GM18511 (cell line): ENCODE measurements around the gene UAP1L1.
"Not testable (repeated sequence)": the region's sequence is repeated elsewhere in the genome, so short reads cannot be mapped to it uniquely, and the experiment has no call there.

Source experiments
- ATAC-seq: cut with Tn5 transposase; IDR thresholded peaks from one replicate; pipeline ENCODE4 v1.9.1; 2021; ENCODE audit warnings: mild to moderate bottlenecking, moderate library complexity; ENCODE audit not compliant: unreplicated experiment

UAP1L1 gene

DNA sequence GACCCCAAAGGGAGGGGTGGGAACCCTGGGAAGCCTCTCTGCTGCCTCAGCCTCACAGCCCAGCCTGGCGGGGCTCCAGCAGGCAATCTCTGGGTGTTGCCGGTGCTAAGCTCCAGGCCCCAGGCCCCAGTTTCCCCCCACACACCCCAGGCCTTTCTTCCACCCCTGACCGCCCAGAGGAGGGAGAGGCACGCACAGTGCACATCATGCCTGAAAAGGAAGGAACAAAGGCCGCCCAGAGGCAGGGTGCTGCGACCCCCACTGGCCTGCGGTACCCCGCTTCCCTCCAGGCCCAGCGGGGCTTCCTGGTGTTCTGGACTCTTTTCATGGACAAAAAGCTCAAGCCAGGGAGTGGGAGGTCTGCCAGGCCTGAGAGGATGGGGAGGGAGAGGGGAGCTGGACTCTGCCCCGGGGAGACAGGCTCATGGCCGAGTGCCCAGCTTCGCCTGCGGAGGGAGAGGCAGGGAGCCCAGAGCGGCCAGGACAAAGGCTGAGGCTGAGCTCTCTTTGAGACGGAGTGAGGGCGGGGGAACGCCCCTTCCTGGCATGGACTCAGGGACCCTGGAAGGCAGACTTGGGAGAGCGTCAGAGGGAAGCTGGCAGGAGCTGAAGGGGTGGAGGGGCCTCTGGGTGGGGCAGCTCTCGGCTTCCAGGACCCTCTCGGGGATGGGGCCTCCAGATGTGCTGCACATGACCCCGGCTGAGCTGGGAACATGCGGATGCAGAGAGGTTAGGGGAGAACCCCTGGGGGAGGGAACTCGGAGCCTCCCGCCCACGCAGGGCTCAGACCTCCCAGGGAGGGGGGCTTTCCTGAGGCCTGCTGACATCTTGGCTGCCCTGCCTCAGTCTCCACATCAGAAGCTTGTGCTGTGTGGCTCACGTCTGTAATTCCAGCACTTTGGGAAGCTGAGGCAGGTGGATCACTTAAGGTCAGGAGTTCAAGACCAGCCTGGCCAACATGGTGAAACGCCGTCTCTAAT is 21.6 kb upstream of the UAP1L1 start:
- ATAC-seq: no peak

DNA sequence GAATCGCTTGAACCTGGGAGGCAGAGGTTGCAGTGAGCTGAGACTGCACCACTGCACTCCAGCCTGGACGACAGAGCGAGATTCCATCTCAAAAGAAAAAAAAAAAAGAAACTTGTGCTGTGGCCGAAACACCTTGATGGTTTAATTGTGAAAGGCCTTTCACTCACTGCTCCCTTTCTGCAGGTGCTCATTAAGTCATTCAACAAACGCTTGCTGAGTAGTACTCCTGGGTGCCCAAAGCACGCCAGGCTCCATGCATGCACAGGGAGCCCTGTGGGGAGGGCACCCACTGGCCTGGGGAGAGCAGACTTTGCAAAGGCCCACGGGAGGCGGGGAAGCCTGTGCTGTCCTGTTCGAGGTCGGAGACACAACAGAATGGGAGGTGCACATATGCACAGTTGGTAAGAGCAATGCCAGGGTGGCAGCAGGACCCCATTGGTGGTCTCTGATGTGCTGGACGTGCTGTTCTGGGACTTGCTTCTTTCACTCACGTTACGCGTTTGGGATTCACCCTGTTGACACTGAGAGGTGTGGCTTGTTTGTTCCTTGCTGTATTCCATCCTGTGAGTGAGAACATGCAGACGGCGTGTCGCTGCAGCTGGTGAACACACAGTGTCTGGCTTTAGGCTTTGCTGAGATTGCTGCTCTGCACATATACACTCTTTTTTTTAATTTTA is 20.4 kb upstream of the UAP1L1 start:
- no peak for ATAC-seq

DNA sequence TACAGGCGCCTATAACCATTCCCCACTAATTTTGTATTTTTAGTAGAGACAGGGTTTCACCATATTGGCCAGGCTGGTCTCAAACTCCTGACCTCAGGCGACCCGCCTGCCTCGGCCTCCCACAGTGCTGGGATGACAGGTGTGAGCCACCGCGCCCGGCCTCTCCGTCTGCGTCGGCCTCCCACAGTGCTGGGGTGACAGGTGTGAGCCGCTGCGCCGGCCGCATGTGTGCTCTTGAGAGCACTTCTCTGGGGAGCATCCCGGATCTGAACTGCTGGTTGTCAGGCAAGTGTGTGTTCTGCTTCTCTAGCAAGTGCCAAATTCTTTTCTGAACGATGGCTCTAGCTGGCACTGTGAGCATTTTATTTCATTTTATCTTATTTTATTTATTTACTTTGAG is 19.8 kb upstream of the UAP1L1 start:
- ATAC-seq: no peak

DNA sequence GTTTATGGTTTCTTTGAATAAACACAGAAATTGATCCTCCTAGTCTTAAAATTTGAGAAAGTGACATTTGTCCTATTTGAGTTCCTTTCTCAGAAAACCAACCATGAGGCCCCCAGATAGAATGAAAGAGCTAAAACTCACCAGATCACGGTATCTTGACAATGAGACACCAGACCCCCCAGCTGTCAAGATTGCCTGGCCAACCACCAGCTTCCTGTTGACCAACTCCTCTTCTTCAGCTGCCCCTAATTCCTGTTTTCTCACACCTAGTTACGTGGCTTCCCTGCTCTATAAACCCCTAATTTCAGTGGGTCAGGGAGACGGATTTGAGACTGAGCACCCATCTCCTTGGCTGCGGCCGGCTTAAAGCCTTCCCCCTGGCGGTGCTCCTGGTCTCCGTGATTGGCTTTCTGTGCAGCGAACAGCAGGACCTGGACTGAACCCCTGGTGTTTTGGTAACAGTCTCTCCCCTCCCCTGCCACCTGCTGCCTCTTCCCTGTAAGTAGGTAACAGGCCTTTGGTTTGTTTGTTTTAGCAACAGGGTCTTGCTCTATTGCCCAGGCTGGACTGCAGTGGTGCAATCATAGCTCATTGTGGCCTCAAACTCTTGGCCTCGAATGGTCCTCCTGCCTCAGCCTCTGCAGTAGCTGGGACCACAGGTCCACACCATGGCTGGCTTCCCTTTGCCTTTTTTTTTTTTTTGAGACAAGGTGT is 18.6 kb upstream of the UAP1L1 start:
- ATAC-seq: no peak

DNA sequence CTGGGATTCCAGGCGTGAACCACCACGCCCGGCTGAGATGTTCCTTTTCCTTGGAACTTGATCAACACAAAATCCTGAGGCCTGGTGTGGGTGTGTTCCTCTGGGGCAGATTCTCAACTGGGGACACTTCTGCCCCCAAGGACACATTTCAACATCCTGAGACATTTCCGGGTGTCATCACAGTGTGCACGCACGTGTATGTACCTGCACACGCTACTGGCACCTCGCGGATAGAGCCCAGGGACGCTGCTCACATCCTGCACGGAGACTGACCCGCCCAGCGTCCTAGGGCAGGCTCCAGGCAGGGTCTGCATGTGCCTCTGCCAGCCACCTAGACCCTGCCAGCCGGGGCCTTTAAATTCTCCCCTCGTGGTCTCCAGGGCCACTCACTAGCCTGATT is 14.9 kb upstream of the UAP1L1 start:
- no peak for ATAC-seq

DNA sequence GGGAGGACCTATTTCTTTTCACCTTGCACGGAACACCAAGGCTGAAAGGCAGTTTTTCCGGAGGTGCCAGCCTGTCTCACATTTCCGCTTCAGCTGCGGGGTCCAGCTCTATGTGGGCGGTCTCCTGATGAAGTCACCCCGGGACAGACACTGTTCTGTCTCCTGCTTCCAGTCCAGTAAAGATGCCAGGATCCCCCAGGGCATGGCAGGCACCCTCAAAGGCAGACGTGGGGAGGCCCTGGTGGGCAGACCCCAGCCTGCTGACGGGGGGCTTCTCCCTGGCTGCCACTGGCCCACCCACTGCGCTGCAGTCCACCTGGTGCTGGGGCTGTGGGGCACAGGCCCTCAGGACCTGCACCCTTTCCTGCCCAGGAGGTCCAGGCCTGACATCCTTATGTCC is 14.5 kb upstream of the UAP1L1 start:
- ATAC-seq: not testable (repeated sequence)

DNA sequence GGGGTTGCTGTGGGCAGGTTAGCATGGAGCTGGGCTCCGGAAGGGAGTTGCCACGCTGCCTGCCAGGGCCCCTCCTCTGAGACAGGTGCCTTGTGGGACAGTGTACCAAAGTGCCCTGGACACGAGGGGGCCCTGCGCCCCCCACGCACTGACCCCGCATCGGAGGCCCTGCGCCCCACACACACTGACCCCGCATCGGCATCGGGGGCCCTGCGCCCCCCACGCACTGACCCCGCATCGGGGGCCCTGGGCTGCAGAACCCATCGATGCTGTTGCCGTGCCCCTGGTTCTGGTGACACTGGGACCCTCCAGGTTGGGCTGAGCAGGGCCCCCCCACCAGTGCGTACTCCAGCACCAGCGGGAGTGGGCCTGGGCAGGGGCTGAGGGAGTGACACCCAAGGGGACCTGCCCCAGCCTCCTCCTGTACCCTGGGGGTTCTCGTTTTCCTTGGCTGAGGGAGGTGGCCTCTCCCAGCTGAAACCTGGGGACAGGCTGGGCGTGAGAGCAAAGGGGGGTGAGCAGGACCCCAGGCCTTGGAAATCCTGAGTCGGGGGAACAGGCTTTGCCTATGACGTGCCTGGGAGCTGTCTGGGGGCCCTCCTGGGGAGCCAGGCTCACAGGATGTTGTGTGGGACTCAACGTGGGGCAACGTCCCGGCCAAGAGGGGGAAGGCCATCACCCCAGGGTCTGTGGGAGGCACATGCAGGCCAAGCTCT is 13.8 kb upstream of the UAP1L1 start:
- ATAC-seq: no peak

DNA sequence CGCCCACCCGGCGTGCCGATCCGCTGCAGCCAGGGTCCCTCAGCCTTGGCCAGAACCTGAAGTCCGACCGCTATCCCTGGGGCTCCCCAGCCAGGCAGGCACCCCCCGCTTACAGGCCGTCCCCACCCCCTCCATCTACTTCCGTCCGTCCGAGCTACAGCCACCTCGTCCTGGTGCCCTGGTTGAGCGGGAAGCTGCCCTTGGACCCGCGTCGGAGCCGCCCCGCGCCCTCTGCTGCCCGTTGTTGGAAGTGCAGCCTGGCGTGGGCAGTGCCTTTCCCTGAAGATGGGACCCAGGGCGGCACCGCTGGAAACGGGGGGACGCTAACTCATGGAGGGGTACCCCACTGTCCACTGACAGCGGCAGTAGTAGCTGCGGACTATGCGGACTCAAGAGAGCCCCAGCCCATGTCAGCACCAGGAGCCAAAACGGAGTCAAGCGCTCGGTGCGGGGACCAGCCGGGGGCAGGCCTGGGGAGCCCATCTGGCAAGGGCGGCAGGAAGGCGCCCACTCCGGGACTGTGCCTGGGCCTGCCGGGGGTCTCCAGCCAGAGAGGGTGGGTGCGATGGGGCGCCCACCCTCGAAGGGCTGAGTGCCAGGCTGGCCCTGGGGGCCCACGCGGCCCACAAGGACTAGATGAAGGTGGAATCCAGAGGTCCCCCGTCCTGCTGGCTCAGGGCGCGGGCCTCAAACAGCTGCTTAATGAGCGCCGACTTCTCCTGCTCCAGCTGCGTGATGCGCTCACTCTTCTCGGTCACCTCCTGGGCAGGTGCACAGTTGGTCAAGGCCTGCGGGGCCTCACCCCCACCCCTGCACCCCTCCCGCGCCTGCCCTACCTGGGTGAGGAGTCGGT is 13.1 kb upstream of the UAP1L1 start:
- no peak for ATAC-seq

DNA sequence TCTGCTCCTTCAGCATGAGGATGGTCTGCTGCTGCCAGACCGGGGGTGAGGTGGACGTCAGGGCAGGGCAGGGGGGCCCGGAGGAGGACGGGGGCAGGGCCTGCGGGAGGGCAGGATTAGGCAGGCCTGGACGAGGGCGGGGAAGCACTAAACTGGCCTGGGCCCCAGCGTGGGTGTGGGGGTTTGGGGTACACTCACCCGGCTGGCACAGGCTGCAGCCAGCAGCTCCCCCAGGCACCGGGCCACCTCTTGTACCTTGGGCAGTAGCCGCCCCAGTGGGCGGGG is 12.5 kb upstream of the UAP1L1 start:
- no peak for ATAC-seq

DNA sequence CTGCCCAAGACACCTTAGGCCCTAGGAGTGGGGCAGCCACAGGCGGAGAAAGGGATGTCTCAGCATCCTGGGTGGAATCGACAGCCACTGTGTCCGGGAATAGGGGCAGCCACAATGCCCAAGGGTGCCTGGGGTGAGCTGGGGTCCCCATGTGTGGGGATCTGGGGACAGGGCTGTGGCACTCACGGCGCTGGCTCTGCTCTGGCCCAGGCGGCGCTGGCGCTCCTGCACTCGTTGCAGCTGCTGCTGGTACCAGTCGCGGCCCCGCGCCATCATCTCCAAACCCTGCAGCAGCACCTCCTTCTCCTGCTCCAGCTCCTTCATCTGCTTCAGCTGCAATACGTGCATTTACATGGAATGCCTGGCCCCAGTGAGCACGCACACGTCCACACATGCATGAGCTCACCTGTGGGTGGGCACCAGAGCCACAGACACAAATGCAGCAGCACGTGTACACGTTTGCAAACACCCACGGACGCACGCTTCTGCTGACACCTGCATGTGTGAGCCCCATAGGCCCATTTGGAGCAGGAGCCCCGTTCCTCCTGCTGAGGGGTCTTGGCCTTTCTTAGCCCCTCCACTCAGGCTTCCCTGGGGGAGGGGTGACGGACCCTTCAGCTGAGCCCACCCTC is 11.9 kb upstream of the UAP1L1 start:
- no peak for ATAC-seq

DNA sequence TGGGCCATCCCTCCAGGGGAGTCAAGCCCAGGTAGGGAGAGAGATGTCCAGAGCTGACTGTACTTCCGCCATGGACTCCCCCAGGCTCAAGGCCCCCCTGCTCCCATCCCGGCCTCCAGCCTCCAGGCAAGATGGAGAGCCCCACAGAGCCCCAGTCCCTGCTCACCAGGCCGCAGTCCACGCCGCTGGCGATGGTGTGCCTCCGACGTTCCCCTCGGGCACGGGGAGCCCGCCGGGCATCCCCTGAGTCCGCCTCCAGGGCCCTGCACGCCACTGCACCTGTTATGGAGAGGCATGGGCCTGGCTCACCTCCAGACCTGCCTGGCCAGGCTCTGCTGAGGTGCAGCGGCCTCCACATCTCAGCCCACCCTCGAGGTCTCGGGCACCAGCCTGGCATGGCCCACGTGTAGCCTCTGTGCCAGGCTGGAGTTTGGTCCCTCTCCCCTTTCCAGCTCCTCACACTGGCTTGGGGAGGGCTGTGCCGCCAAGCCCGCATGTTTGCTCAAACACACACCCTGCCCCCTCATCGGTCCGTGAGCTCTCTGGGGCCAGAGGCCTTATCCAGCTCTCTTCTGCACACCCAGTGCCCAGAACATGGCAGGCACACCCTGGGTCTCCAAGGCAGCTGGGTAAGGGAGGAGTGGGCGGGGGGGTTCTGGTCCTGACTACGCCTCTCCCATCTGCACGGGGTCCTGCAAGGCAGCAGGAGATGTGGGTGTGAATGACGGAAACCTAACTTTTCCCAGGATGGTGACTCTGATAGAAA is 11.0 kb upstream of the UAP1L1 start:
- ATAC-seq: no peak

DNA sequence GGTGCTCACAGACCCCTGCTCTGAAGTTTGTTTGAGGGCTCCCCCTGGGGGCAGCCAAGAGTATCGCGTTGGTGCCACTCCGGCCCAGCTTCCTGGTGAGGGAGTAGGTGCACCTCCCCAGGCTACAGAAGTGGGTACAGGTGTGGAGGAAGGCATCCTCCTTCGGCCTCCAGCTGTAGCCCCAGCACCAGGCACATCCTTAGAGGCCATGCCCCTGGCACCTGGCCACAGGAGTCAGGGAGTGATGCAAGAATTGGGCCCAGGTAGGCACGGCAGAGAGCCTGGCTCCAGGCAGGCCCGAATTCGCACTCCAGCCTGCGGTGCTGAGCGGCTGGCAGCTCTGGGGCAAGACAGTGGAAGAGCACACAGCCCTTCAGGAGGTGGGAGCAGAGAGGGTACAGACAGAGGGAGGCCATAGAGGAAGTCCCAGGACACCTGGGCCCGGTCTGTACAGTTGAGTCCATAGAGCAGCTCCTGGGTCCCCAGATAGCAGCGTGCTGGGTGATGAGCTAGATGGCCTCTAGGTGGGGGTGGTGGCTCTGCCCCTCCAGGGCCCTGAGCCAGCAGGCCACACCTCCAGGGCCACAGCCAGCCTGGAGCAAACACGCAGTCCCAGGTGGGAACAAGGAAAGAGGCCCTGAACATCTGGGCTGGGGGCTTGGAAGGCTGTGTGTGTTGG is 9.3 kb upstream of the UAP1L1 start:
- peak; percentile 54 for ATAC-seq

DNA sequence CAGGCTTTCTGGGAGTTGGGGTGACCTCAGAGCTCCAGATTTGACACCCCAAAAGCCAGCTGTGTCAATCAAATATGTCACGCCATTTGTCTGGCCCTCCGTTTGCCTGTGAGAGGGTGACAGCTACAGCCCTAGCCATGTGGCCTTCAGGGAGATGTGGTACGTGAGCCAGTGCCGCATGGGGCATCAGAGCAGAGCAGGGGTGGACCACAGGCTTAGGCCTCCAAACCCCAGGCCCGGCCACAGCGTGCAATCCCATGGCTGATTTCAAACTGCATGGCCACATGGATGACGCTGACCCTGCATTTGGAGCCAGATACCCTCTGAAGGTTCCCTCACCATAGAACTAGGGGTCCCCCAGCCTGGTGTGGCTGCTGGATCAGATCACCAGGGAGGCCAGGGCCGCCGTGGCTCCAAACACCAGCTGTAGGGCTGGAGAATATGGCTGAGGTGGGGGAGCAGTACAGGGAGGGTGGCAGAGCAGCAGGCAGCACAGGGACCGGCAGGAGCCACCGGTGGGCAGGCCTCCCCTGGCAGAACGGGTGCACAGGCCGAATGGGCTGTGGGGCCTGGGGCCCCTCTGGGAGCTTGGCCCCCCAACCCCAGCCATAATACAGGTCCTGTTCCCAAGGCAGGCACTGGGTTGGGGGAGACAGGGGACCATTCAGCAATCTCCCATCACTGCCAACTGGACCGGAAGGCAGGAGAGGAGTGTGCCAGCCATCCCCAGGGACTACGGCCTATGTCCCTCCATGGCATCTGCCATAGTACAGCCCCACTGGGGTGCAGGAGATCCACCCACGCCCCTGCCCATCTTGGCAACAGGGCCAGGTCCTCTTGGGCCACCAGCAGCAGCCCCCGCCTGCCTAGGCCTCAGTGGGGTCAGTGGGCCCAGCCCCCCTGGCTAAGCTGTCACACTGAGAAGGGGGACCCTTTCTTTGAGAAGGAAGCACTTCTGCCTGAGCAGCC is 8.5 kb upstream of the UAP1L1 start:
- no peak for ATAC-seq

DNA sequence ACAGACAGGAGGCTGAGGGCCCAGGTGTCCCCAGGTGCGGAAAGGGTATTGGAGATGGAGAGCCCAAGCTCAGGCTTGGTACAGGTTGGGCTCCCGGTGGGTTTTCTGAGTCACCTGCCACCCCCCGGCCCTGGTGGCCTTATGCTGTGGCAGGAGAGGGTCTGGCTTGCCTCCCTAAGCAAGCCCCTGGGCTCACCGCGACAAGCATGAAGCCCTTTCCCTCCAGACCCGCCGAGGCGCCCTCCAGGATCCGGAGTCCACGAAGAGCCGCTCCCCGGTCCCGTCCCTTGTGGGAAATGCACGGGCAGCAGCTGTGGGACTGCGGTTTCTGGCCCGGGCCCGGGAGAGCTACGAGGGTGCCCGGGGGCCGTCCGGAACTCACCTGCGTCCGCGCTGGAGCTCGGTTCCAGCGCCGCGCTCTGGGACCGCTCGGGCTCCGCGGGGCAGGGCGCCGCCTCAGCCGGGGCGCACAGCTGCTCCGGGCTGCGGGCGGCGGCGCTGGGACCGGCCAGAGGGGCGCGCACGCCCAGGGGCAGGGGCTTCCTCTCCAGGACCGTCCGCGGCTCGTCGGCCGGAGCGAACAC is 7.7 kb upstream of the UAP1L1 start:
- ATAC-seq: no peak

DNA sequence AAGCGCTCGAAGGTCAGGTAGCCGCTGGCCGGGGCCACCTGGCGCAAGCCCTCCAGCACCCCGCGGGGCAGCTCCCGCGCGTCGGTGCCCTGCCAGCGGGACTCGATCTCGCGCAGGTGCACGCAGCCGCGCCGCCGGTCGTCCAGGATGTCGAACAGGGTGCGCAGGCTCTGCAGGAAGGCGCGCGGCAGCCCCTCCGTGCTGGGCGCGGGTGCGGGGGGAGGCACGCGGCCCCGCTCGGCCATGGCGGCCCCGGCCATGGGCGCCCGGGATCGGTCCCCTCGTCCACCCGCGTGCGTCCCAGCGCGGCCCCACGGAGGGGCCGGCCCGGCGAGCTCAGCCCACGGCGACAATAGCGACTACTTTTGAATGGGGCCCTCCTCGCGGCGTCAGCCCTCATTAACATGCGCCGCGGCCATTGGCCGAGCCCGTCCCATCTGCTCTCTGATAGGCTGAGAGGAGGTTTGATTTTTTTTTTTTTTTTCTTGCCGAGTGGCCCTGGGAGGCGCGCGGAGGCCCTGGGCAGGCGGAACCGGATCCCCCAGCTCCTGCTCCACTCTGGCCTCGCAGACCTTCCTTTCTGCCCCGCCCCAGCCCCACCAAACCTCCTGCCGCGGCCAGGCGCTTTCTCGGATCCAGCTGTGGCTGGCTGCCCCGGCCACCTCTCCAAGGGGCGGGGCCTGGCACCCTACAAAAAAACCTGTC is 7.0 kb upstream of the UAP1L1 start, which contains the start of gene SAPCD2:
Gene SAPCD2, minus strand, starts transcription at position 357 of the 705 bp plus-strand sequence. Its CDS starts 97 bp downstream, at position 260.
- peak; percentile 77 for ATAC-seq

DNA sequence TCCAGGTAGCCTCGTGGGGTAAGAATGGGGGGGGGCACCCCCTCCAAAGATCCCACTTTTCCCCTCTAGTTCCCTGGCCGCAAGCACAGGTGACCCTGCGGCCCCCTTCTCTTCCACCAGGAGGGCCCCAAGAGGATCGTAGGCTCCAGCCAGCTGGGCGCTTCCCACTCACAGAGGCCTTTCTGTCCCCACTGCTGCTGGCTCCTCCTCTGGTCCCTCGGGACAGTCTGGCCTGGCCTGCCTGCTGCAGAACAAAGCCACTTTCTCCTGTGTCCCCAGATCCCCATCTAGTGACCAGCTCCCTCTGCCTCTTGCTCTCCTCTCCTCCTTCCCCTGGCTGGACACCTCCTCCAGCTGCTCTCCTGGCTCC is 6.4 kb upstream of the UAP1L1 start:
- peak; percentile 9 for ATAC-seq
